DMS79 treated with DMSO at 0.1 percent for 48 hours (cell line): ENCODE measurements around the gene CGB8.
"Not testable (repeated sequence)": the region's sequence is repeated elsewhere in the genome, so short reads cannot be mapped to it uniquely, and the experiment has no call there.

Experiments used
- DNase-seq: peaks from one replicate; lab custom pipeline; 2025; lab: John Stamatoyannopoulos, UW

Gene CGB8

GRCh38 chr19:49064768-49065611 is 16.1 kb upstream of the CGB8 start, which contains the start of gene NTF4:
Gene NTF4, minus strand, starts transcription at chr19:49064818. Its CDS starts 2,821 bp downstream, at chr19:49061997.
- DNase-seq, result no peak

- DNase-seq, result no peak
Observed at GRCh38 chr19:49064029-49064629, 15.2 kb upstream of the CGB8 start.

DNA sequence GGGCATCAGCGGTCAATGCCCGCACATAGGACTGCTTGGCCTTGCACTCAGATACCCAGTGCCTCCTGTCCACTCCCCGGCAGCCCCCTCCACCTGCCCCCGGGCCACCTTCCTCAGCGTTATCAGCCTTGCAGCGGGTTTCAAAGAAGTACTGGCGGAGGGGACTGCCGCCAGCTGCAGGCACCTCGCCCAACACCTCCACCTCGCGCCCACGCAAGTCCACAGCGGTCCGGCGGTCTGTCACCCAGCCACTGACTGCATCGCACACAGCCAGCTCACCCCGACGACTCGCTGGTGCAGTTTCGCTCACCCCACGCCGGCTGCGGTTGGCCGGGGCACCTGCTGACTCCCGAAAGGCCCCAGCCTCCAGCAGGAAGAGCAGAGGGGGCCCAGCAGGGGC is 12.5 kb upstream of the CGB8 start:
- no peak for DNase-seq

GRCh38 chr19:49061000-49061399 is 12.1 kb upstream of the CGB8 start:
- DNase-seq, result no peak

DNA sequence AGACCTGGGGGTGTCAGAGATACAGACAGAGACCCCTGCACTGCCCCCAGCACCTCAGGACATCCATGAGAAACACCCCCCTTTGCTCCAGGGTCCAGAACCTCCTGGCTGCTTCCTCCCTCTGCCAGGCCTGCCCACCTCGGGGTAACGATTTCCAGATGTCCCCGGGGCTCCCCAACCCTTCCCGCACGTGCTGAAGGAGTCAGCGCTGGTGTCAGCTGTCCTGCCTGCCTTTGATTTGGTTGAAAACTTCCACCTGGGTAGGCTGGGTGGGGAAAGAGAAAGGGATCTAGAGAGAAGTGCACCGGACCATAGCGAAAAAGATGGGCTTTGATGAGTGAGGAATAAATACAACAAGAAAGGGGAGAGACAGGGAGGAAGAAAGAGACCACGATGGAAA is 10.1 kb upstream of the CGB8 start:
- no peak for DNase-seq

DNA sequence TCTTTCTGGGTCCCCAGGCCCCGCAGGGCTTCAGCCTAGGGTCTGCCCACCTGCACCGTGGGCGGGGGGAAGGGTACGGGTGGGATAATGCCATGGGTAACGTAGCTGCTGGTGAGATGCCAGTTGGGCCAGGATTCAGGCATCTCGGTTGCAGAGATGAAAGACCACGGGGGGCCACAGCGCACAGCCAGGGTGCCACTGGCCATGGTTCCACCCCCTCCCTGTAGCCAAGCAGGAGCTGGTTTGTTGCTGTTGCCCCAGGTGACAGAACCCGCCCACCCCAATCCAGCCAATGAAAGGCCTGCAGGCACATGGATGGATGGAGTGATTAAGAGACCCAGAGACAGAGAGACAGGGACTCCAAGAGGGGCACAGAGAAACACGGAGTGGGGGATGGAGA is 9.7 kb upstream of the CGB8 start:
- no peak for DNase-seq

DNA sequence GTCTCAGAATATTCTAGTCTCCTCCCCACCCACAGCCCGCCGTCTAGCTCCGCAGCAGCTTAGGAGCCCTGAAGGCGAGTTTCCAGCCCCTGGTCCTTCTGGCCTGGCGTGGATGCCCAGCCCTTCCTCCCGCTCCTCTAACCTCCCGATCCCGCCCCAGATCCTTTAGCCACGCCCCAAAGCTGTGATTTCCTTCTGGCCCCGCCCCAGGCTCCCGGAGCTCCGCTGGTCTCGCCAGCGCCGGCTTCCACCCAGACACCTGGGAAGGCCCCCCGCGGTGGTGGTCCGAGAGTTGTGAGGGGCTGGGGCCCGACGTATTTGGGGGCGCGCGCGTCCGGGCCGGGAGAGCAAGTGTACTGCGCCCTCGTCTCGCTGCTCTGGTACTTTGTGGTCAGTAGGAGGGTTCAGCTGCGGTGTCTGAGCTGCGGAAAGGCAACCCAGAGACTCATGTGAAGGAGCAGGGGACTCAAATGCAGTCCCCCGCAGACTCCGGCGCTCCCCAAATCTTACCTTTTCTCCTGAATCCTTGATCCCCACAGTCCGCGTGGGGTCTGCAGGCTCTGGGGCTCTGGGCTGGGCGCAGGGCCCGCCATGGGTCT is 8.8 kb upstream of the CGB8 start, which contains the start of gene CGB7:
TSS of gene CGB7 (minus strand) at position 114 of the 599 bp plus-strand sequence. CDS start 2,374 bp downstream, outside the sequence.
- DNase-seq, result peak; percentile 4

GRCh38 chr19:49056902-49057596 is 8.1 kb upstream of the CGB8 start:
- DNase-seq, result not testable (repeated sequence)

GRCh38 chr19:49056101-49056901 is 7.4 kb upstream of the CGB8 start:
- peak; percentile 49 for DNase-seq

DNA sequence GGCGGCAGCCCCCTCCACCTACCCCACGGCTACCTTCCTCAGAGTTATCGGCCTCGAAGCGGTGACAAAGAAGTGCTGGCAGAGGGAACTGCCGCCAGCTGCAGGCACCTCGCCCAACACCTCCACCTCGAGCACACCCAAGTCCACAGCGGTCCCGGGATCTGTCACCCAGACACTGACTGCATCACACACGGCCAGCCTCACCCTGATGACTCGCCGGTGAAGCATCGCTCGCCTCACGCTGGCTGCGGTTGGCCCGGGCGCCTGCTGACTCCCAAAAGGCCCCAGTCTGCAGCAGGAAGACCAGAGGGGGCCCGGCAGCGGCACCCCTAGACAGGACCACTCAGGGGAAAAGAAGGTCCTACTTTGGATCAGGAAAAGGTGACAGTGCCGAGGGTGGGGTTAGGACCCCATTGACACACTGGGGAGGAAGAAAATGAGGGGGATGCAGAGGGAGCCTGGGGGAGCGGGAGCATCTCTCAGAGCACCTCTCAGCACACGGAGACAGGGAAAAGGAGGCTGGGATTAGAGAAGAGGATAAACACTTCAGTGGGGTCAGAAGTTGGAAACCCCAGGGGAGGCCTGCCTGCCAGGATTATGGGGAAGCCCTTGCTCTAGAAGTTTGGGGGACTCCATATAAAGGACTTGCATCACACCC is 1.6 kb upstream of the CGB8 start:
- DNase-seq, result not testable (repeated sequence)

DNA sequence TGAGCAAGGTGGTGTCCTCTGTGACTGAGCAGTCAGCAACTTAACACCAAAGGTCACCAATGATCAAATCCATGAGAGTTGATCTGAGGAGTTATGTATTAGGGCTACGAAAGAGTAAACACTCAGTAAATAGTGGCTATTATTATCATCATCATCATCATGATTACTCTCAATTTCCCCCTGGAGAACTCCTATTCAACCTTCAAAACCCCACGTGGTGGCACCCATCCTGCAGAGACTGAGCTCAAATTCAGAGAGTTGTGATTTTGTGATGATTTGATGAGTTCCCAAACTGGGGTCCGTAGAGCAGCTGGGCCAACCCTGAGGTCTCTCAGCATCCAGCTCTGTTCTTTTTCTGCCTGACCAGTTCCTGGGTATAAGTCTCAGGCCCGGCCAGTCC is 923 bp upstream of the CGB8 start:
- DNase-seq, result not testable (repeated sequence)

DNA sequence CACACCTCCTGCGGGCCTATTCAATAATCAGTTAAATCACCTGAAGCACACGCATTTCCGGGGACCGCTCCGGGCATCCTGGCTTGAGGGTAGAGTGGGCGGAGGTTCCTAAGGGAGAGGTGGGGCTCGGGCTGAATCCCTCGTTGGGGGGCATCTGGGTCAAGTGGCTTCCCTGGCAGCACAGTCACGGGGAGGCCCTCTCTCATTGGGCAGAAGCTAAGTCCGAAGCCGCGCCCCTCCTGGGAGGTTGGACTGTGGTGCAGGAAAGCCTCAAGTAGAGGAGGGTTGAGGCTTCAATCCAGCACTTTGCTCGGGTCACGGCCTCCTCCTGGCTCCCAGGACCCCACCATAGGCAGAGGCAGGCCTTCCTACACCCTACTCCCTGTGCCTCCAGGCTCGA is 5.4 kb downstream of the CGB8 start, which contains the start of gene CGB5:
TSS of gene CGB5 (plus strand) at position 301 of the 400 bp plus-strand sequence. CDS start 362 bp downstream, outside the sequence.
- DNase-seq, result not testable (repeated sequence)

DNA sequence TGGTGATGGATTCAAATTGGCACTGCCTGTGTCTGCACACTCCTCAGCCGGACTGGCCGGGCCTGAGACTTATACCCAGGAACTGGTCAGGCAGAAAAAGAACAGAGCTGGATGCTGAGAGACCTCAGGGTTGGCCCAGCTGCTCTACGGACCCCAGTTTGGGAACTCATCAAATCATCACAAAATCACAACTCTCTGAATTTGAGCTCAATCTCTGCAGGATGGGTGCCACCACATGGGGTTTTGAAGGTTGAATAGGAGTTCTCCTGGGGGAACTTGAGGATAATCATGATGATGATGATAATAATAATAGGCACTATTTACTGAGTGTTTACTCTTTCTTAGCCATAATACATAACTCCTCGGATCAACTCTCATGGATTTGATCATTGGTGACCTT is 6.2 kb downstream of the CGB8 start:
- not testable (repeated sequence) for DNase-seq

- no peak for DNase-seq
Observed at GRCh38 chr19:49042177-49042576, 6.7 kb downstream of the CGB8 start.

DNA sequence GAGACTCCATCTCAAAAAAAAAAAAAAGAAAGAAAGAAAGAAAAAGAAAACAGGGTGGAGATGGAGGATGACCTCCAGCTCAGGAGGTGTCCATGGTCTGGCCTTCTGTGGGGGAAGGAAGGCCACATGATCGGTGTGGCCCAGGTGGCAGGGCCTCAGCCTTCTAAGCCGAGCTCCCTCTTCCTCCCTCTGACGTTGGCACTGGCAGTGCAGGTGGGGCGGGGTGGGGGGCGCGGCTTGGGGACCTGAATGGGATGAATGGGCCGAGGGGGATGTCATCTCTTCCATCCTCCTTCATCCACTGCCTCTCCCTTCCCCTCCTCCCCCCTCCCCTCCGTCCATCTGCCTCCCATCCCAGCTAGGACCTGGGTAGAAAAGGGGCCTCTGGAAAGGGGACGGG is 9.2 kb downstream of the CGB8 start:
- not testable (repeated sequence) for DNase-seq

DNA sequence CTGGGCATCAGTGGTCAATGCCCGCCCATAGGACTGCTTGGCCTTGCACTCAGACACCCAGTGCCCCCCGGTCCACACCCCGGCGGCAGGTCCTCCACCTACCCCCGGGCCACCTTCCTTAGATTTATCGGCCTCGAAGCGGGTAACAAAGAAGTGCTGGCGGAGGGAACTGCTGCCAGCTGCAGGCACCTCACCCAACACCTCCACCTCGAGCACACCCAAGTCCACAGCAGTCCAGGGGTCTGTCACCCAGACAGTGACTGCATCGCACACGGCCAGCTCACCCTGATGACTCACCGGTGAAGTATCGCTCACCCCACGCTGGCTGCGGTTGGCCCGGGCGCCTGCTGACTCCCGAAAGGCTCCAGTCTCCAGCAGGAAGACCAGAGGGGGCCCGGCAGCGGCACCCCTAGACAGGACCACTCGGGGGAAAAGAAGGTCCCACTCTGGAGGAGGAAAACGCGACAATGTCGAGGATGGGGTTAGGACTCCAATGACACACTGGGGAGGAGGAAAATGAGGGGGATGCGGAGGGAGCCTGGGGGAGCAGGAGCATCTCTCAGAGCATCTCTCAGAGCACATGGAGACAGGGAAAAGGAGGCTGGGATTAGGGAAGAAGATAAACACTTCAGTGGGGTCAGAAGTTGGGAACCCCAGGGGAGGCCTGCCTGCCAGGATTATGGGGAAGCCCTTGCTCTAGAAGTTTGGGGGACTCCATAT is 10.2 kb downstream of the CGB8 start:
- DNase-seq, result not testable (repeated sequence)

- DNase-seq, result not testable (repeated sequence)
Observed at GRCh38 chr19:49038111-49038510, 10.8 kb downstream of the CGB8 start.

DNA sequence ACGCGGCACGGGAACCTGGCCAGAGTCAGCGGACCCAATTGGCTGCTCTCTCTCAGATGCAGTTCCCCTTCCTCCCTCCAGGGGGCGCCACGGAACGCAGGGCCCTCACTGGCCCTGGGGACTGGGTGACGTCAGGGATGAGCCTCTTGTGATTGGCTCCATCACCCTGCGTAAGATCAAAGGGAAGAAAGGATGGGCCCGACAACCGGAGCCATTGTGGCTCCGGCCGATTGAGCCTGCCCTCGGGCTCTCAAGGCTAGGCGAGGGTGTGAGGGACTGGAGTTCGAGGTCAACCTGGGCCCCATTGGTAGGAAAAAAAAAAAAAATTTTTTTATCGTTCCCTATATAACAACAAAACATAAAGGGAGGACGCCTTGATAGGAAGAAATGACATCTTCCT is 12.1 kb downstream of the CGB8 start, which contains the start of gene CGB1:
TSS of gene CGB1 (minus strand) at position 81 of the 400 bp plus-strand sequence. CDS start 184 bp downstream, outside the sequence.
- DNase-seq, result not testable (repeated sequence)

GRCh38 chr19:49031642-49032301 is 17.1 kb downstream of the CGB8 start, which contains the start of gene CGB2:
Gene CGB2, plus strand, starts transcription at chr19:49031890. Its CDS starts 206 bp downstream, at chr19:49032096.
- peak; percentile 18 for DNase-seq
